Left kidney (tissue), 2 donors: ENCODE measurements around the gene DHX32. TPM values are rescaled to one million over a fixed set of nuclear protein-coding genes. Genes with fewer than 3 reads are reported as not detected.

Experiments used
- DNase-seq: peaks from one replicate; pipeline ENCODE4 v3.0.0-alpha.2; 2013
- polyA plus RNA-seq: library from polyadenylated mRNA; unstranded; fragments of 120-200 nt; gene quantifications from one replicate; pipeline ENCODE4 v1.2.1, GENCODE V29; 2013; ENCODE audit not compliant: insufficient read length

The DHX32 gene
- polyA plus RNA-seq, 1 donor, result 28.3 TPM

GRCh38 chr10:125849448-125849847 is 31.6 kb downstream of the DHX32 start:
- DNase-seq, result no peak

GRCh38 chr10:125848857-125849256 is 32.2 kb downstream of the DHX32 start:
- DNase-seq, result no peak

GRCh38 chr10:125848371-125848770 is 32.7 kb downstream of the DHX32 start:
- DNase-seq, result no peak

- no peak for DNase-seq
Measured at GRCh38 chr10:125846894-125847293, 34.2 kb downstream of the DHX32 start.

DNA sequence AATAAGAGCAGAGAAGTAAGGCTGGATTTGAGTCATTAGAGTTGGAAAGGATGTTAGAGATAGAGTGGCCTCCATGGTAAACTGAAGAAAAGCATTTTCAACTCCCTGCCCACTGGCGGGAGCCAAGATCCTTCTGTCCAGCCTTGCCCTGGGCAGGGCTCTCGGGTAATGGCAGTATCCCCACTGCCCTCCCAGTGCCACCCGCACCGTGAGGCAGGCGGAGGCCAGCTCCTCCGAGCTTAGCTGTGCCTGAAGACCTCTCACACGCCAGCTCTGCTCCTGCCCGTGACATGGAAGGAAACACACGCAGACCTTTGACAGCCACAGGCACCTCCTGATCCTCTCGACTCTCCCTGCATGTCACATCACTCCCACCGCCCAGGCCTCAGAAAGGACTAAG is 35.5 kb downstream of the DHX32 start:
- no peak for DNase-seq

- DNase-seq, result peak; percentile 14
Measured at GRCh38 chr10:125844751-125845221, 36.3 kb downstream of the DHX32 start.

- DNase-seq, result peak; percentile 1
Measured at GRCh38 chr10:125843603-125844329, 37.3 kb downstream of the DHX32 start.

DNA sequence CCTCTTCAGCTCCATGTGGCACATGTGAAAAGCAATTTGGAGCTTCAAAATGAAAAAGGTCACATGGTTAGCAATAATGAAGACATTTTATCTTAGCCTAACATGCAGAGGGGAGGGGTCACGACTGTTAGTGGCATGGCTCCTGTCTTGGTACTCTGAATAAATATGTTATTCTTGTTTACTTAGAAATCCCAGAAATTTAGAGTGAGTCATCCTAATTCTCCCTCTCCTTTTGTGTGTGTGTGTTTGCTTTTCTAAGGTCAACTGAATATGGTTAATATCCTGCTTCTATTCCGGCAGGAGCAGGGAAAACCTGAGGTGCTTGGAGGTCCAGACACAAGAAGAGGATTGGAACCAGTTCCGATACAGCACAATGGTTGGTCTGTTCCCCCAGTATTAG is 40.1 kb downstream of the DHX32 start:
- no peak for DNase-seq

GRCh38 chr10:125840406-125840805 is 40.7 kb downstream of the DHX32 start:
- no peak for DNase-seq

DNA sequence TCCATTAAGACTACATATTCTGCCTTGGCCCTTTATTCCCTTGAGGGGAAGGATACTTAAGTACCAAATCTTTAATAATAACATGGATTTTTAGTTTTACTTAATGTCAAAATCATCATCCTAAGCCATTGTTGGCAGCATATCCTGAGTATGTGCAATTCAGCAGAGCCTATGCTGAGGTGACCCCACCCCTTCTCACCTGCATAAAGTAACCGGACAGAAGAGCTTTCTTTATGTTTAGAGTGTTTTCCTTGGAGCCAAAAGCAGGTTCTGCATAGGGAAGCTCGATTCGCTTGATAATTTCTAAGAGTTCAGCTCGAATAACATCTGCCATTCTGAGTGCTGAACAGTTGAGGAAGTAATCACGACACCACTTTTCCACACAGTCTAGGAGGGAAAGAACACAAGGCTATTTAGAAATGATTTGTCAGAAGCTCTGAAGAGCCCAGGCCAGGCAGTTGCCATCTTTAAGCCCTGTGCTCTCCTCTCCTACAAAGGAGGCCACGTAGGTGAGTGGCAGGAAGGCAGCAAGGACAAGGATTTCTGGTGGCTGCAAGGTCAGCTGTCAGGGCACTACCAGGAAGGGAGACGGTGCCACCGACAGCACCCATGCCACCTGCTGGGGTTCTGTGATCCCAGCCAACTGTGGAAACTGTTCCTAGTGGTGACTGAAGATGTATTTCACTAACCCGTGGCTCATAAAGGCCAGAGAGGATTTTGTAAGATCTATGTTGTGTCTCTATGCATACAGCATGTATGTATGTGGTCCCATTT is 42.1 kb downstream of the DHX32 start:
- DNase-seq, result no peak

GRCh38 chr10:125836746-125837145 is 44.3 kb downstream of the DHX32 start:
- DNase-seq, result no peak

DNA sequence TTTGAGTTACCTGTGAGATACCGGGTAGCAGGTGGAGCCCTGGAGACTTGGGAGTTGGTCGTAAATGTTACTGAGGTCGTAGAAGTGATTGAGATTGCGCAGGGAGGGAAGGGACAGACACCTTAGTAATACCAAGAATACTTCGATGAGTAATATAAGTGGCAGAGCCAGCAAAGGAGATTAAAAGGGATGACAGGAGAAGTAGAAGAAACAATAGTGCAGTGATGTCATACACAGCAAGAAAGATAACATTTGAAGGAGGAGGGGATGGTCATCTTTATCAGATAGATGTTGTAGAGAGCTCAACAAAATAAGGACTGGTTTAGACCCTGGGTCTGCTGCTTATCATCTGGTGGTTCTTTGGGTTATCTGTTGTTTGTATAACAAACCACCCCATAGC is 52.8 kb downstream of the DHX32 start:
- no peak for DNase-seq

DNA sequence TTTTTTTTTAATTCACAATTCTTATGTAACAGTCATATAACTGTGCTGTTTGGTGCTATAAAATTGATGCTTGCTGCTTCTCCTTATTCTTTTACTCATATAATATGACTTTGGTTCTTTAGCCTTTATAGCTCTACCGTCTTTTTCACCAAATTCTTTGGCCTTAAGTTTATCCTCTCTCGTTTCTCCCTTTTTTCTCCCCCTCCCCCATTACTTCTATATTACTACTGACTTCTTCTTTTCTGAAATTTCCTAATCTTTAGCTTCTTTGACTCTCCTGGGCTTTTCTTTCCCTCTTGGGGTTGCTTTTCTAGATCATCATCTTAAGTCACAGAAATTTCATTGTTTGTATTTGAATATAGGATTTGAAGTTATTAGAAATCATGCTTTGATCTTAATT is 54.0 kb downstream of the DHX32 start:
- no peak for DNase-seq

GRCh38 chr10:125824736-125825135 is 56.4 kb downstream of the DHX32 start:
- no peak for DNase-seq

DNA sequence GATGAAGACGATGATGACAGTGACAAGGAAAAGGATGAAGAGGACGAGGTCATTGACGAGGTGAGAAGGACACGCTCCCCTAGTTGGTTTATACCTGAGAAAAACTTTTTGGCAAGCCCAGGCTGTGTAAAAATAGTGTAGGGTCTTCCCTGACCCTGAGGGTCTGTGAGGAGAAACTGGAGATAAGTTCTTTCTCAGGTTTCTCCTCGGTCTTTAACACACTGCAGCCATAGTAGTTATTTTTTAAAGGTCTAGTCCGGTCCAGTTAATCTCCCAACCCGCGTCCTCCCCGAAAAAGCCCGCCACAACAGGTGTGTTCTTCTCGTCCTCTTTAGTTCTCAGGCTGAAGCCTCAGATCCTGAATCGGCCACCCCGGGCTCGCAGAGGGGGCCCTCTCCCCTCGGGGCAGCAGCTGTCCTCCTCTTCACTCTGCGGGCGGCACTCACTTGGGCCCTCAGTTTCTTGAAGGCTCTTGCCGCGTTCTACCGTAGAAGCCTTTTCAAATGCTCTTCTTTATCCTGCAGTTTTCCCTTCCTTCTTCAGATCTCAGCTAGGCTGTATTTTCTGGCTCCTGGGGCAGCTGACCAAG is 57.3 kb downstream of the DHX32 start:
- DNase-seq, result peak; percentile 5

- DNase-seq, result peak; percentile 88
Measured at GRCh38 chr10:125822878-125823662, 58.0 kb downstream of the DHX32 start, which contains the start of the genes BCCIP and UROS. Gene BCCIP, plus strand, starts transcription at chr10:125823546. Its CDS starts 12 bp downstream, at chr10:125823558. Gene UROS, minus strand, starts transcription at chr10:125823258. Its CDS starts 6,759 bp downstream, at chr10:125816499.

- DNase-seq, result no peak
Measured at GRCh38 chr10:125820701-125821100, 60.4 kb downstream of the DHX32 start.

DNA sequence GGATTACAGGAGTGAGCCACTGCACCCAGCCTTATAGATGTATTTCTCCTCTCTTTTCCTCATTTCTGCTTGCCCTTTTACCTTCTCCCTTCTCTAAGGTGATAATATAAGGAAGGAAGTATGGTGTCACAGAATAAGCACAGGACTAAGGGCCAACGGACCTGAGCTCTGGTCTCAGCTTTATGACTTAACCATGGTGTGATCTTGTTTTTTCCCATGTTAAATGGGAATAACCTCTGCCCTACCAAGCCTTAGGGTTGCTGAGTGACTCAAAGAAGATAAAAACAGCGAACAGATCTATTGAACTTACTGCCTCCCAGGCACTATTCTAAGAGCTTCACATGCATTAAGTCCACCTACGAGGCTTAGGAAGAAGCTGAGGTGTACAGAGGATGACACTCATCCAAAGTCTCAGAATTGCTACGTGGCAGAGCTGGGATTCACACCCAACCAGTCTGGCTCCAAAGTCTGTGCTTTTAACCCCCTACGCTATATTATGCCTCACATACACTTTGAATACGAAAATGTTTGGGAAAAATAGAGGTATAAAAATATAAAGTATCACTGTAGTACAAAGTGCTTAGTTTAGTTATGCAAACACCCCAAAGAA is 63.6 kb downstream of the DHX32 start:
- no peak for DNase-seq

DNA sequence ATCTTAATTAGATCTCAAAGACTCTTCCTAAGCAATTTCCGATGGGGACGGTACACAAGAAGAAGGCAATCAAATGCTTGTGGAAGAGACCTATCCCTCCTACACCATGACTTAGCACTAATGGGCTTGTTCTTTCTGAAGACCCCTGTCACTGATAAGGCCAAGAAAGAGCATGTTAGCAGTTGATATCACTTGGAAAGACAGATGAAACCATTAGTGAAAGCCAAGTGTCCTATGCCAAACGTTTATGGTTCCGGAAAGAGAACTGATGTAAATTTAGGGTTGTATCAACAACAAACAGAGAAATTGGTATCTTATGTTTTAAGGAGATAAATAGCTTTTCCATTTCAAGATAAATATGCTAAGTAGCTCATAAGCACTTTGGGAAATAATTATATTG is 64.5 kb downstream of the DHX32 start:
- no peak for DNase-seq

GRCh38 chr10:125815764-125816163 is 65.3 kb downstream of the DHX32 start:
- DNase-seq, result no peak

- DNase-seq, result peak; percentile 3
Measured at GRCh38 chr10:125812128-125812750, 68.9 kb downstream of the DHX32 start.
